Gastrocnemius medialis (tissue), 4 donors: ENCODE measurements around the gene FAM32A. TPM values are rescaled to one million over a fixed set of nuclear protein-coding genes. Genes with fewer than 3 reads are reported as not detected.

Experiments used
- ATAC-seq, 2 donors: fragments of 150-250 bp; one replicate each; pipeline ENCODE4 v1.9.1; 2016
- DNase-seq, 2 donors: peaks; one replicate each; pipeline ENCODE4 v3.0.0-alpha.2; 2019
- H3K27ac ChIP-seq, 4 donors: fragments of 200-600 bp; sonication (generic); 1 replicate in 1 of 4; 2 replicates in 3 of 4; pipeline ENCODE4 v1.5.1; 2016 to 2018; ENCODE audit warnings: mild to moderate bottlenecking in 2 of 4, moderate library complexity in 1 of 4
- H3K27me3 ChIP-seq, 3 donors: fragments of 200-600 bp; sonication (generic) in 2 of 3; 1 replicate in 1 of 3; 2 replicates in 2 of 3; pipeline versions ENCODE4 v1.5.1 to v1.6.0; 2016 to 2019; ENCODE audit warnings: mild to moderate bottlenecking in 1 of 3, moderate library complexity in 1 of 3
- H3K36me3 ChIP-seq, 2 donors: fragments of 200-600 bp; sonication (generic) in 1 of 2; one replicate each; pipeline ENCODE4 v1.5.1; 2017 to 2018
- H3K4me1 ChIP-seq, 2 donors: fragments of 200-600 bp; sonication (generic) in 1 of 2; one replicate each; pipeline ENCODE4 v1.5.1; 2016 to 2017; ENCODE audit warnings: mild to moderate bottlenecking in 2 of 2
- H3K4me3 ChIP-seq, 4 donors: fragments of 200-600 bp; sonication (generic) in 3 of 4; 1 replicate in 1 of 4; 2 replicates in 3 of 4; pipeline ENCODE4 v1.5.1; 2016 to 2019; ENCODE audit warnings: mild to moderate bottlenecking in 2 of 4
- H3K9me3 ChIP-seq, 3 donors: fragments of 200-600 bp; sonication (generic) in 2 of 3; 1 replicate in 1 of 3; 2 replicates in 2 of 3; pipeline ENCODE4 v1.5.1; 2016 to 2019
- POLR2A ChIP-seq, 2 donors: fragments of 450-650 bp; IDR thresholded peaks; one replicate each; pipeline ENCODE4 v1.6.1; 2017; ENCODE audit warnings: antibody characterized with exemption in 2 of 2, mild to moderate bottlenecking in 2 of 2, moderate library complexity in 2 of 2
- in situ Hi-C, 4 donors: fragments of 200-750 bp; cut with MboI; loops; one replicate each; pipeline versions ENCODE4 v1.15.0 to v1.8.0; 2017; ENCODE audit warnings: low sequenced_read_pairs in 4 of 4
- intact Hi-C: fragments of 100-400 bp; cut with DNase I; formaldehyde crosslinking; loops from one replicate; pipeline ENCODE4 v1.15.1; 2023; ENCODE audit warnings: low total_unique reads
- total RNA-seq, 4 donors: library from RNA; depleted of rRNA; stranded (reverse); fragments of >200 nt; gene quantifications; one replicate each; pipeline versions ENCODE4 v1.1.0 to v1.2.3, GENCODE V29; 2016
- TF ChIP-seq, protein P1 (sequence below), 5 experiments: fragments of 450-650 bp in 3 of 5; fragments of 200-600 bp in 2 of 5; sonication (generic) in 2 of 5; IDR thresholded peaks in 4 of 5; conservative IDR thresholded peaks in 1 of 5; 1 replicate in 4 of 5; 2 replicates in 1 of 5; pipeline ENCODE4 v1.5.1; 2016 to 2019; ENCODE audit warnings: antibody characterized with exemption in 5 of 5, mild to moderate bottlenecking in 3 of 5, moderate library complexity in 3 of 5

The FAM32A gene
- total RNA-seq, 4 donors from 2014 or later: 57.2 to 72.3 (median 63.6) TPM

DNA sequence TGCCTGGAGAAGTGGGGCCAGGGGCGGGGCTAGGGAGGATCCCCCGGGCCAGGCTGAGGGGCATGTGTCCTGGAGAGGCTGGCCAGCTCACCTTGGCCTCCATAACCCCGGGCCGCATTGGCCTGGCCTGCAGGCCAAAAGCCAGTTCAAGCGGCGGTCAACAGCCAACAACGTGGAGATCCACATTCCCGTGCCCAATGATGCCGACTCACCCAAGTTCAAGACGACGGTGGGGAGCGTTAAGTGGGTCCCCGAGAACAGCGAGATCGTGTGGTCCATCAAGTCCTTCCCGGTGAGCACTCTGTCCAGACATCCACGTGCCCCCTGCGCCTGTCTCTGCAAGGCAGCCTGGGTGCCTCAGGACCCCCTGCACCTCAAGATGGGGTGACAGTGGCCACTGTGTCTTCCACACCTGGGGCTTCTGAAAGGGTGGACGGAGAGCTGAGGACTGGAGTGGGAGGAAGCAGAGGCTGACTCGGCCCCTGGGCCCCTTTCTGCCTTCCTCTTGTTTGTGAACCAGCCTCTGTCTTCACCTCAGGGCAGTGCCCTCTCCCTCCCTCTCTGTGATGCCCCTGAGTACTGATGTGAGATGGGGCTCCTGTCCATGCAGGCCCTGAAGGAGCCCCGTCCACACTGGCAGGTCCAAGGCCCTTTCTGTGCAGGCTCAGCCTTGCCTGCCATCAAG, 43.6 kb downstream of the FAM32A start:
- ATAC-seq (no peak), DNase-seq (no peak)
- no peak for TF ChIP-seq POLR2A (IDR thresholded peaks at IDR 0.05)
- TF ChIP-seq, protein P1, sequence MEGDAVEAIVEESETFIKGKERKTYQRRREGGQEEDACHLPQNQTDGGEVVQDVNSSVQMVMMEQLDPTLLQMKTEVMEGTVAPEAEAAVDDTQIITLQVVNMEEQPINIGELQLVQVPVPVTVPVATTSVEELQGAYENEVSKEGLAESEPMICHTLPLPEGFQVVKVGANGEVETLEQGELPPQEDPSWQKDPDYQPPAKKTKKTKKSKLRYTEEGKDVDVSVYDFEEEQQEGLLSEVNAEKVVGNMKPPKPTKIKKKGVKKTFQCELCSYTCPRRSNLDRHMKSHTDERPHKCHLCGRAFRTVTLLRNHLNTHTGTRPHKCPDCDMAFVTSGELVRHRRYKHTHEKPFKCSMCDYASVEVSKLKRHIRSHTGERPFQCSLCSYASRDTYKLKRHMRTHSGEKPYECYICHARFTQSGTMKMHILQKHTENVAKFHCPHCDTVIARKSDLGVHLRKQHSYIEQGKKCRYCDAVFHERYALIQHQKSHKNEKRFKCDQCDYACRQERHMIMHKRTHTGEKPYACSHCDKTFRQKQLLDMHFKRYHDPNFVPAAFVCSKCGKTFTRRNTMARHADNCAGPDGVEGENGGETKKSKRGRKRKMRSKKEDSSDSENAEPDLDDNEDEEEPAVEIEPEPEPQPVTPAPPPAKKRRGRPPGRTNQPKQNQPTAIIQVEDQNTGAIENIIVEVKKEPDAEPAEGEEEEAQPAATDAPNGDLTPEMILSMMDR (IDR thresholded peaks at IDR 0.05 in 4 of 5, conservative IDR thresholded peaks at IDR 0.05 in 1 of 5): no peak
- Histone ChIP-seq H3K27ac (no peak overlapping the region), H3K9me3 (no peaks in the 10 kb centered on the region), H3K36me3 (peaks cover 0 to 91% of the 10 kb centered on the region in 2 donors), H3K4me1 (no peaks in the 10 kb centered on the region), H3K4me3 (no peak overlapping the region), H3K27me3 (no peaks in the 10 kb centered on the region)
- in situ Hi-C loops (loop anchor here in 1 of 4 donors (25.0 kb wide), 1 partner anchor 309 kb away; the partner anchor contains the start of gene CHERP), intact Hi-C loops (no loop called here)

DNA sequence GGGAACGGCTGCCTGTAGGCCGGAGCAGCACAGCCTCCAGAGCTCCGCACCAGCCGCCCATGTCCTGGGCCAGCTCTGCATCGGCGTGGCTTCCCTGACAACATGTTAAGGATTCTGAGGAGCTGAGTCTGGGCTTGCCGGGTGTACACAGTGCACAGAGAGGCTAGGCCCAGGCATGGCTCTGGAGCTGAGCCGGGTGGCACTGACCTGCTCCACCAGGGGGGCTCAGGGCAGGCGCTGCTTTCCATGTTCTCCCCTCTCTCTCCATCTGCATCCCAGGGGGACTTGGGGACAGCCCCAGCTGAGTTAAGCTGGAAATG, 44.1 kb downstream of the FAM32A start:
- DNase-seq: no peak
- no peaks in the 10 kb centered on the region for H3K9me3 ChIP-seq
- H3K4me3 ChIP-seq: no peak overlapping the region
- no peaks in the 10 kb centered on the region for H3K27me3 ChIP-seq
- intact Hi-C loops: no loop called here
- H3K27ac ChIP-seq: no peak overlapping the region
- no peak for ATAC-seq
- TF ChIP-seq, protein P1 (IDR thresholded peaks at IDR 0.05 in 4 of 5, conservative IDR thresholded peaks at IDR 0.05 in 1 of 5): no peak
- H3K36me3 ChIP-seq: peaks cover 0 to 91% of the 10 kb centered on the region in 2 donors
- in situ Hi-C loops: loop anchor here in 1 of 4 donors (25.0 kb wide), 1 partner anchor 308 kb away; the partner anchor contains the start of gene CHERP
- H3K4me1 ChIP-seq: no peaks in the 10 kb centered on the region

DNA sequence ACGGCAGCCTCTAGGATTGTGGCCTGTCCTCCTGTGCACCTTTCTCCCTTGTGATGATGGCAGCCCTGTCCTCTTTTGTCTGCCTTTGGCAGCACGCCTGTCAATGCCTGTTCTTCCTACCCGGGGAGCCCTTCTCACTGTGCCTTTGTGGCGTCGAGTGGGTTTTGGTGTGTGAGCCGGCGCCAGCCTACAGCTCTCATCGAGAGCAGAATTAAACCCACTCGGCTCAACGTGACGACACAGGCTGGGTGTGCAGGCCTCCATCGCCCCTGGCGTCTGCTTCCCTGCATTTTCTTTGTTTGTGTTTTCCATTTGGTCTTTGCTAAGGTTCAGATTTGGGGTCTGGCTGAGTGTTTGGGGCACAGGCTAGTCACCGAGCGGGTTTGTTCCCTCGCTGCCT, 46.9 kb downstream of the FAM32A start:
- TF ChIP-seq POLR2A (IDR thresholded peaks at IDR 0.05): no peak
- TF ChIP-seq, protein P1 (IDR thresholded peaks at IDR 0.05 in 4 of 5, conservative IDR thresholded peaks at IDR 0.05 in 1 of 5): no peak
- in situ Hi-C loops: loop anchor here in 1 of 4 donors (25.0 kb wide), 1 partner anchor 305 kb away; the partner anchor contains the start of gene CHERP
- no peaks in the 10 kb centered on the region for H3K27me3 ChIP-seq
- DNase-seq (no peak), ATAC-seq (no peak)
- no peaks in the 10 kb centered on the region for H3K4me1 ChIP-seq
- H3K9me3 ChIP-seq: no peaks in the 10 kb centered on the region
- intact Hi-C loops: no loop called here
- no peak overlapping the region for H3K4me3 ChIP-seq
- peaks cover 0 to 81% of the 10 kb centered on the region in 2 donors for H3K36me3 ChIP-seq
- H3K27ac ChIP-seq: no peak overlapping the region

DNA sequence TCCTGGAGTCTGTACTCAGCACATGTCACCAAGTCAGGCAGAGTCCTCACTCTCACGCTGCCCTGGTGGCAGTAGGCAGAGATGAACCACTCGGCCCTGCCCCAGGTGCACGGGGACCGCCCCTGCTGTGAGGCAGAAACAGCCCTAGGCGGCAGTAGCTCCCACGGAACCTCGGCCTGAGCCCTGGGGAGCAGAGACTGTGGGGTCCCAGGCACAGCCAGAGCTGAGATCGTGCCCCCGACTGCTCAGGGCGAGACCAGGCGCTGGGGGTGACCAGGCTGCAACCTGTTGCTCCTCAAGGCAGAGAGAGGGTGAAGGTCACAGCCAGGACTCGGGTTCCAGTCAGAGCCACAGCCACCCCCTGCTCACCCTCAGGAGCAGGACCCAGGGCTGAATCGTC, 47.4 kb downstream of the FAM32A start:
- Histone ChIP-seq H3K4me1 (no peaks in the 10 kb centered on the region), H3K36me3 (peaks cover 0 to 77% of the 10 kb centered on the region in 2 donors), H3K9me3 (no peaks in the 10 kb centered on the region), H3K27ac (no peak overlapping the region), H3K27me3 (no peaks in the 10 kb centered on the region), H3K4me3 (no peak overlapping the region)
- in situ Hi-C loops (loop anchor here in 1 of 4 donors (25.0 kb wide), 1 partner anchor 305 kb away; the partner anchor contains the start of gene CHERP), intact Hi-C loops (no loop called here)
- ATAC-seq: no peak
- no peak for DNase-seq
- TF ChIP-seq, protein P1 (IDR thresholded peaks at IDR 0.05 in 4 of 5, conservative IDR thresholded peaks at IDR 0.05 in 1 of 5): no peak
- TF ChIP-seq POLR2A (IDR thresholded peaks at IDR 0.05): no peak
